Myocyte (in vitro differentiated cells): ENCODE data around the gene MRPL19. TPM values are rescaled to one million over a fixed set of nuclear protein-coding genes. Genes with fewer than 3 reads are reported as not detected.

Experiments
- DNase-seq: peaks from one replicate; pipeline ENCODE4 v3.0.0-alpha.2; 2012; ENCODE audit warnings: low read depth
- total RNA-seq: library from RNA; depleted of rRNA; stranded (reverse); fragments of >200 nt; gene quantifications from 2 replicates; pipeline ENCODE4 v1.2.3, GENCODE V29; 2014

Gene MRPL19
- total RNA-seq, 1 donor from 2014 or later = 63.8 TPM

DNA sequence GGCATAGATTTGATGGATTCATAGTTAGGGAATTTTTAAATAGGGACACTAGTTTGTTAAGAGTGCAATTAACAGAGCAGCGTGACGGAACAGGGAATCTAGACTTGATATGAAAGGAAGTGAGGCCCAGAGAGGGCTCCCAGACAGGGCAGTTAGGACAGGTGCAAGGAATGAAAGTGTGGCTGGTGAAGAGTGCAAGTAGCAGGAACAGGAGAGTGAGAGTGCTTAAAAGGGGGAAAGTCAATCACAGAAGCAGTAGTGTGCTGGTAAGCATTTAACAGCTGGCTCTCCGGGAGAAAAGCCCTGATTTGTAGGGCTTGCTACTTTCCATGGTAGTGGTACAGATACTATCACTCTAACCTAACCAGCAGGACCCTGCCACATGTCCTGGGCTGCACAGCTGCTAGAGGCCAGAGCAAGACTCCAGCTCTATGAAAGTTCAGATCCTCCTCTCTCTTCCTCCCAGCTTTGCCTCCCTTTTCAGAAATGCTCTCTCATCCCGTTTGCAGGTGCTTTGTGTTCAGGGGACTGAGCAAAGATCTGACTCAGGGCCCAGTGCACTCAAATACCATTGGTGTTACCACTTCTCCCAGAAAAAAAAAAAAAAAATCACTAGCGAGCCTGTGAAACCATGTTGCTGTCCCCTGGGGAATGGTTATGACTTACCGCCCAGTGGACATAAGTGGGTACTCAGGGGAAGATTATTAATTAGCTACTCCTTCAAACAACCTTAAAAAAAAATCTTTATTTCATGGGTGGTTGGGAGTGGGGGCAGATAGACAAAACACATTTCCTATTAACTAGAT lies 82.2 kb downstream of the MRPL19 start:
- no peak for DNase-seq

DNA sequence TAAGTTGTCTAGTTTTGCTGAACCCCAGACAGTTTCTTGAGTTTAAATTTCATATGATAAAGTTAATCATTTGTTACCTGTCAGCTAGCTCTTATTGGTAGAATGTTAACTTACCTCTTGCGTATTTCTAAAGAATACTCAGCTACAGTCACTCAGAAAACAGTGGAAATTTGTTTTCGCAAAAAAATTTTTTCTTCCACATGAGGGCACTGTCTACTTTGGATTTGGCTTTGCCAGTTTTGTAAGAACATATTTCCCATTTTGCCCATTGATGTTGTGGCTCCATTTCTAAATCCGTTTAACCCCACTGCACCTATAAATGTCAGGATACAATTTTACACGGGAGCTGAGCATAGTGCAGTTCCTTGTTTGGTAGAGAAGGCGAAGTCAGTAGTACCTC lies 83.3 kb downstream of the MRPL19 start:
- DNase-seq = no peak

DNA sequence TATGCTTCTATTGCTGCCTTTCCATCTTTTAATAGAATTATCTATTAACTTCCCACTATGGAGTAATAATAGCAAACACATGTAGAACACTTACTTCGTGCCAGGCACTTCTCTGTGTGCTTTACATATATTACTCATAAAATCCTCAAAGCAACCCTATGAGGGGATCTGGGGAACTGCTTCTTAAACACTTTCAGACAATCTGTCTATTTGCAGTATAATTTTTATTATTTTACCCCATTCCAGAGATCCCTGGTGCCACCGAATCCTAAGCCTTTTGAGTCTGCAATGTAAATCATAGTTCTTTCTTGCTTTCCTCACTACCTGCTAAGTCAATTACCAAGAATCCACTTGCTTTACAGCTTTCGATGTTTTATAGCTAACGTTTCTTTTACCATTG lies 89.7 kb downstream of the MRPL19 start:
- DNase-seq = no peak

DNA sequence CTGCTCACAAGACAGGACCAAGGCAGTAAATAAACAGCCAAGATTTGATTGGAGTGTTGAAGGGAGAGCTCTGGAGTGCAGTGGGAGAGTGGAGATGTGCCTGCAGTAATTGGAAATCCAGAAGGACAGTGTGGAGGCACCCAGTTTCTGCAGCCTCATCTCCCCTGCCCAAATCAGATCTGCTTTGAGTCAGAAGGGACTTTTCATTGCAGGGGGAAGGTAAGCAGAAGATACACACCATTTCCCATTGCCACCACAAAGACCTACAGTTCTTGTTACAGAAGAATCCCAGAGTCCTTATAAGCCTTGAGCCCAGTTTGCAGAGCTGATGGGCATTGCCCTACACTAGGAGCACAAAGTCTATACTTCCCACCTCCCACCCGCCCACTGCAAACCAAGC lies 91.4 kb downstream of the MRPL19 start:
- no peak for DNase-seq

Other genes starting within 250 kb of the MRPL19 start
- gene EVA1A, start 85.8 kb upstream of the MRPL19 start, total RNA-seq = 3.2 and 4.4 TPM in 2 replicates
- gene GCFC2, start 64.1 kb downstream of the MRPL19 start, total RNA-seq = 10.5 and 14.6 TPM in 2 replicates